Suppressor macrophage treated with lipopolysaccharide for 4 hours (primary cell): ENCODE measurements around the gene UBXN1.
"Not testable (repeated sequence)": the region's sequence is repeated elsewhere in the genome, so short reads cannot be mapped to it uniquely, and the experiment has no call there.

Experiments used
- DNase-seq: peaks from one replicate; pipeline ENCODE4 v3.0.0-alpha.2; 2020

Gene UBXN1

GRCh38 chr11:62669420-62670161, 9.3 kb downstream of the UBXN1 start:
- no peak for DNase-seq

- no peak for DNase-seq
Observed at GRCh38 chr11:62667460-62667859, 11.4 kb downstream of the UBXN1 start.

- DNase-seq: no peak
Observed at GRCh38 chr11:62666259-62666926, 12.5 kb downstream of the UBXN1 start.

GRCh38 chr11:62665599-62666258, 13.1 kb downstream of the UBXN1 start:
- peak; percentile 60 for DNase-seq

- DNase-seq: peak; percentile 97
Observed at GRCh38 chr11:62665075-62665598, 13.7 kb downstream of the UBXN1 start, which contains the start of the genes C11orf98 and CSKMT. Gene C11orf98 (minus strand): TSS chr11:62665210. CDS start chr11:62665169, 41 bp downstream. Gene CSKMT (plus strand): TSS chr11:62665312. CDS start chr11:62665880, 568 bp downstream.

GRCh38 chr11:62664405-62665074, 14.3 kb downstream of the UBXN1 start:
- DNase-seq: no peak

- no peak for DNase-seq
Observed at GRCh38 chr11:62656796-62657429, 22.0 kb downstream of the UBXN1 start.

GRCh38 chr11:62654297-62654696, 24.6 kb downstream of the UBXN1 start:
- peak; percentile 14 for DNase-seq

- peak; percentile 16 for DNase-seq
Observed at GRCh38 chr11:62652161-62653006, 26.5 kb downstream of the UBXN1 start.

- not testable (repeated sequence) for DNase-seq
Observed at GRCh38 chr11:62650283-62650682, 28.6 kb downstream of the UBXN1 start.

GRCh38 chr11:62649486-62649885, 29.4 kb downstream of the UBXN1 start:
- DNase-seq: no peak

GRCh38 chr11:62648967-62649364, 29.9 kb downstream of the UBXN1 start:
- DNase-seq: no peak

GRCh38 chr11:62648185-62648966, 30.5 kb downstream of the UBXN1 start:
- no peak for DNase-seq

GRCh38 chr11:62647609-62648005, 31.3 kb downstream of the UBXN1 start:
- DNase-seq: no peak

GRCh38 chr11:62646825-62647608, 31.9 kb downstream of the UBXN1 start:
- no peak for DNase-seq

- peak; percentile 99 for DNase-seq
Observed at GRCh38 chr11:62645946-62646824, 32.7 kb downstream of the UBXN1 start, which contains the start of gene GANAB. Gene GANAB (minus strand): TSS chr11:62646613. CDS start chr11:62646599, 14 bp downstream.

GRCh38 chr11:62645671-62645945, 33.3 kb downstream of the UBXN1 start:
- DNase-seq: peak; percentile 8

- no peak for DNase-seq
Observed at GRCh38 chr11:62644220-62644619, 34.7 kb downstream of the UBXN1 start.

GRCh38 chr11:62632492-62632891, 46.4 kb downstream of the UBXN1 start:
- DNase-seq: no peak
